ELF-1 (cell line): ENCODE results near the gene PMIS2.

ENCODE experiments used
- DNase-seq: peaks from one replicate; pipeline ENCODE4 v3.0.0-alpha.2; 2016; ENCODE audit warnings: low read depth, low spot score

The PMIS2 gene

GRCh38 chr19:35585848-35586247 is at the start of gene PMIS2:
Gene PMIS2 (plus strand): TSS chr19:35586173. CDS start chr19:35586260, 87 bp downstream.
- DNase-seq, result peak; percentile 44

DNA sequence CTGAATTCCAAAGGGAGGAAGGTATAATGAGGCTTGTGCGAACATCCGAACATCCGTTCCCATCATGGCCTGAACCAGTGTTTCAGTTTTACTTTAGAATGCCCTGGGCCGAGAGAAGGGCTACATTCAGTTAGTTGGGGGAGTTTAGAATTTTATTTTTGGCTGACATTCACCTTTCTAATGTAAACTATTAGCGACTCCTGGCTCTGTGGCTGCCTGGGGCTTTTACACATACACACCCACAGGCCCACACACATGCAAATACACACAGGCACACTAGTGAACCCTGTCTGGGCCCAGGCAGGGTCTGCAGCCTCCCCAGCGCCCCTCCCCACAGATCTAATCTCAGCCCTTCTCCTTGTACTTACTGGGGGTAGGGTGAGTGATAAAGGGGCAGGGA is 46.7 kb upstream of the PMIS2 start:
- no peak for DNase-seq

- no peak for DNase-seq
Measured at GRCh38 chr19:35539850-35540249, 46.1 kb upstream of the PMIS2 start.

GRCh38 chr19:35540356-35540927 is 45.5 kb upstream of the PMIS2 start:
- no peak for DNase-seq

DNA sequence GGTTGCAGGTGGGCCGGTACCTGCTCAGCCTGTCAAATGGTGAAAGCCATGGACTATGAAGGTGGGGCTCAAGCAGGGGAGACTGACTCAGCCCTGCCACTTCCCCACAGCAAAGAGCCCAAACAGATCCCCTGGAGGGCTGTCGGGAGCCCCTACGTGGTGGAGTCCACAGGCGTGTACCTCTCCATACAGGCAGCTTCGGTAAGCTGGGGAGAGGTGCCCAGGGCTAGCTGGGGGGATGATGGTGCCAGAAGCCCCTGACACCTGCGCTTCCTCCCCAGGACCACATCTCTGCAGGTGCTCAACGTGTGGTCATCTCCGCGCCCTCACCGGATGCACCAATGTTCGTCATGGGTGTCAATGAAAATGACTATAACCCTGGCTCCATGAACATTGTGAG is 43.8 kb upstream of the PMIS2 start:
- DNase-seq, result no peak

DNA sequence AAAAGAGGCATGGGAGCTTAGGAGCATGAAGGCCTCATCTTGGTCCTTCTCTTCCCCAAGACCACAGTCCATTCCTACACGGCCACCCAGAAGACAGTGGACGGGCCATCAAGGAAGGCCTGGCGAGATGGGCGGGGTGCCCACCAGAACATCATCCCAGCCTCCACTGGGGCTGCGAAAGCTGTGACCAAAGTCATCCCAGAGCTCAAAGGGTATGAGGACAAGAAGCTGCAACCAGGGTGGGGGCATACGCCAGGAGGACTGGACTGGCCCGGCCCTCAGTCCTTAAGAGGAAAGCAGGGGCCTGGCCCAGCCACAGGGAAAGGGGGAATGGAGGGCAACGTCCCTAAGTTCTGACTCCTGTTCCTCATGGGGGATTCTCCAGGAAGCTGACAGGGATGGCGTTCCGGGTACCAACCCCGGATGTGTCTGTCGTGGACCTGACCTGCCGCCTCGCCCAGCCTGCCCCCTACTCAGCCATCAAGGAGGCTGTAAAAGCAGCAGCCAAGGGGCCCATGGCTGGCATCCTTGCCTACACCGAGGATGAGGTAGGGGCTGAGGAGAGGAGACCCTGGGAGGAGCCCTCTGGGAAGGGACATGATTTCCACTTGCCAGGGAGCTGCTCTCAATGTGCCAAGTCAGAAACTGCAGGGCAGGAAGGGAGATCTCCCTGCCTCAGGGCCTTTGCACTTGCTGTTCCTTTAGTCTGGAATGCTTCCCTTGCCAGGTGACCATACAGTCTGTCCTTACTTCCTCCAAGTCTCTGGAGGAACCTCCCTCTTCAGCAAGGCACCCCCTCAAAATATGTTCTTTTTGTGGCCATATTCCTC is 42.5 kb upstream of the PMIS2 start:
- DNase-seq, result no peak

GRCh38 chr19:35544110-35544802 is 41.7 kb upstream of the PMIS2 start:
- no peak for DNase-seq

GRCh38 chr19:35545001-35545854 is 40.7 kb upstream of the PMIS2 start, which contains the start of gene TMEM147:
Gene TMEM147 (plus strand): TSS chr19:35545626. CDS start chr19:35545740, 114 bp downstream.
- peak; percentile 92 for DNase-seq

DNA sequence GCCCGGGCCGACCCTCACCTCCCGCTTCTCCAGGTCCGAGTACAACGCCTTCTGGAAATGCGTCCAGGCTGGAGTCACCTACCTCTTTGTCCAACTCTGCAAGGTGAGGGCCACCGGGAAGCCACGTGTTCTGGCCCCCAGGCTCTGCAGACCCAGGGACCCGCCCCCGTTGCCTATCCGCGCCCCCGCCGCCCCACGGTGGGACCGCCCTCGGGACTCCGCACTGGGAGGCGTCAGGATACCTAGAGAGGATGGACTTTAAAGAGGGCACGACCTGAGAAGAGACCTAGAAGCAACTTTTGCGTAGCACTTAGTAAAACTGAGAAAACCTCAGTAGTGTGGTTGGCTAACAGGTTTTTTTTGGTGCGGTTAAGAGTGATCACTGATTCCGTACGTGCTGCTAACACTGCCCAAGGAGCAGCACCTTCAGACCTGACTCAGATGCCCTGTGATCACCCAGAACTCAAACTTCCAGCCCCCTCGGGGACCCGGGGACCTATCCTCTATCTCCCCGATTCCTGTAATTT is 40.1 kb upstream of the PMIS2 start:
- DNase-seq, result no peak

DNA sequence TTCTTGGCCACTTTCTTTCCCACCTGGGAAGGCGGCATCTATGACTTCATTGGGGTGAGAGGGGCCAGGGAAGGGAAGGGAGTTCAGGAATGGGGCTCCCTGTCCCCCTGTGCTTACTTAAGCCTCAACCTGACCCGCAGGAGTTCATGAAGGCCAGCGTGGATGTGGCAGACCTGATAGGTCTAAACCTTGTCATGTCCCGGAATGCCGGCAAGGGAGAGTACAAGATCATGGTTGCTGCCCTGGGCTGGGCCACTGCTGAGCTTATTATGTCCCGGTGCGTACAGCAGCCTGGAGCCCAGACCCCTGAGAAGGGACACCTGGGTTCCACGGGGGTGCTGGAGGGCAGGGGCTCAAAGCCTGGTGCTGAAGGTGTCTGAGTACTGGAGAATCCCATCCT is 39.4 kb upstream of the PMIS2 start:
- DNase-seq, result no peak

DNA sequence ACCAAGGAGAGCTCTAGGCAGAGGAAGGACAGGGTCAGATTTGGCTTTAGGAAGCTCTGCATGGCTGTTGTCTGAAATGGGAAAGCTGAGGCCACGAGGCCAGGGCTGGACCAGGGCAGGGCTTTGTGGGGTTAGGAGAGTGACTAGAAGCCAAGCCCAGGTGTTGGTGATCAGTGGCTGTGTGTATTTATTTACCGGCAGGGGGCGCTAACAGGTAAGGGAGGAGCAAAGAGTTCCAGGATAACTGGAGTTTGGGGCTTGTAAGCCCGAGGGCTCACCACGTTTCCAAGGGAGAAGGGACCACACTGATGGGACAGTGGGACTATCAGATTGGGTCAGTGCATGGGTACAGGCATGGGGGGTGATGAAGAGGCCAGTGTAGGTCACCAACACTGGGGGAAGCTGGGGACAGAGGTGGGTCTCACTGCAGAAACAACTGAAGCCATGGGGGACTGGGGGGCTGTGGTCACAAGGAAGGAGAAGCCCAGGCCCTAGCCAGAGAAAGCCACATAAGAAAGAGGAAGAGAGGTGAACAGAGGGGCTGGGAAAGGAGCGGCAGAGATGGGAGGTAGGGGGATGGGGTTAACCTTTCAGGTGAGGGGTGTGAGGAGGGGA is 36.7 kb upstream of the PMIS2 start:
- peak; percentile 82 for DNase-seq

GRCh38 chr19:35549879-35550523 is 36.0 kb upstream of the PMIS2 start:
- DNase-seq, result no peak

DNA sequence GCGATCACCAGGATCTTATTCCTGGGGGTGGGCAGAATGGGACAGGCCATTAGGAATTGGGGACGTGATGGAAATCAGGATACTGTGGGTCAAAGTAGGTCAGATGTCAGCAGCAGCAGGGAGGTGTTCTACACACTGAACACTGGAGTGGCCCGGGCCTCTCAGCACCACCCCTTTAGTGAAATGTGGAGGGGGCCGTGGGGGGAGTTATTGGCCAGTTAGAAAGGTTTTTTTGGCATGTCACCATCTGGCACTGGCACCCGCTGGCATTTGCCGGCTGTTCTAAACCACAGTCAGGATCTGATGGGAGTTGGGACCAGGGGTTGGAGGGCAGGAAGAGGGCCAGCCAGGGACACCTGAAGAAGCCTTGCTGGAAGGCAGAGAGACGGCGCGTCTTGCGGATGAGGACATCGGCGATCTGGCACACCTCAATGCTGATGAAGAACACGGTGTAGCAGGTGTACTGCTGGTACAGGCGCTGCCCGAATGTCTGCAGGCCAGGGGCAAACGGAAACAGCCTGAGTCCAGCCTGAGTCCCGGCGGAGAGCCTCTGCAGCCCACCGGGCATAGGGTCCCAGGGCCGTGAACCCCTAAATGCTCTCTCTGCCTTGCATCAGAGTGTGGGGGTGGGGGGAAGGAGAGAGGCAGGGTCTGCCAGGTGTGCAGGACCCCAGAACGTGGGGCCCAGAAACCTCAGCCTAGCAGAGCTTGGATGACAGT is 34.7 kb upstream of the PMIS2 start:
- DNase-seq, result no peak

- DNase-seq, result no peak
Measured at GRCh38 chr19:35552534-35553384, 33.2 kb upstream of the PMIS2 start.

DNA sequence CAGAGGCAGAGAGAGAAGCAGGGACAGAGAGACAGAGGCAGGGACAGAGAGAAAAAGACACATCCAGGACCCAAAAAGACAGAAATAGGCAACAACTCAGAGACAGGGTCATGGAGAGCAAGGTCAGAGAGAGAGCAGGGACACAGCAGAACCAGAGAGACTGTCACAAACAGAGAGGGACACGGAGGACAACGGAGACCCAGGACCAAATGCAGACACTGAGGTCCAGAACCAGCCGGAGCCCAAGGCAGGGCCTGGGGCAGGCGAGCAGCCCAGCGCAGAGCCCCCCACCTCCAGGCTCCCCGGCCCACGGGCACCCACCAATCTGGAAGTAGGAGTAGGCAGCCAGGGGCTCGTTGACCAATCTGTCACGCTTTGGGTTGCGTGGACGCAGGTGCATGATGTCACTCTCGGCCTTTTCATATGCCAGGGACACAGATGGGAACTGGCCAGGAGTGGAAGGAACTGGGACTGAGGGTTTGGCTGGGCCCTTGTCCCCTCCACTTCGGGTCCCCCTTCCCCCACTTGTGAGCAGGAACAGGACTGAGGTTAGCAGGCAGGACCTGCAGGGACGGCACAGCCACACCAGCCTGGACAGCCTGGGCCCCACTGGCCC is 32.5 kb upstream of the PMIS2 start:
- no peak for DNase-seq

DNA sequence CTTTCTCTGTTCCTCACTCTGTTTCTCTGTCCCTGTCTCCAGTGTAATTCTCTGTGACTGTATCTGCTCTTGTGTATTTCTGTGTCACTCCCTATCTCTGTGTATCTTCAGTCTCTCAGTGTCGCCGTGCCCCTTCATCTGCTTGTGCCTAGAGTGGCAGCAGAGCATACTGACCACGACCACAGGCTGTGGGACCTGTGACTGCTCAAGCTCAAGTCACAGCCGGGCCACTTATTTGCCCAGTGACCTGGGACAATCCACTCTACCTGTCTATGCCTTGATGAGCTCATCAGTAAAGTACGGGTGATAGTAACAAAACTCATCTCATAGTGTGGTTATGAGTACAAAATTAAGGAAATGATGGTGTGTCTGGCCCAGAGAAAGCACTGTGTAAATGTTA is 31.9 kb upstream of the PMIS2 start:
- no peak for DNase-seq

DNA sequence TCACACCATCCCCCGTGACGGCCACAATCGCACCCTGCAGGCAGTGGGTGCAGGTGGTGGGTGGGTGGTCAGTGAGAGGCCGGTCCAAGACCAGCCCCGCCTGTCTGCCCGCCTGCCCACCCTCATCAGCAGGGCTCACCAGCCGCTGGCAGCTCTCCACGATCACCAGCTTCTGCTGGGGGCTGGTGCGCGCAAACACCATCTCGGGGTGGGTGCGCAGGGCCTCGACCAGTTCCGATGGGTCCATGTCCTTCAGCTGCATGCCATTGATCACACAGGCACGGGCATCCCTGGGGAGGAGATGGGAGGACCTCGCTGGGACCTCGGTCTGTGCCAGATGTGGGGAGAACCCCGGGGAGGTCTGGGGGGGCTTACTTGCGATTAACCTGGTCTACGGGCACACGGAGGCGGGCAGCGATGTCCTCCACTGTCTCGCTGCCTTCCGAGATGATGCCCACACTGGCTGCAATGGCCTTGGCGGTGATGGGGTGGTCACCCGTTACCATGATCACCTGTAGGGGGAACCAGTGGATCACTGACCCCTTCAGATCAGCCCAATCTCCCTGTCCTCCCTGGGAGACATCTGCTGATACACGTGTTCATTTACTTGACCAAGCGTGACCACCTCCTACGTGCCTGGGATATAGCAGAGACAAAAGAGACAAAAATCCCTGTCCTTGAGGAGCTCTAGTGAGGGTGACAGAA is 30.5 kb upstream of the PMIS2 start:
- DNase-seq, result peak; percentile 78
